Smooth muscle cell (in vitro differentiated cells): ENCODE measurements around the gene SLC9A8. TPM values are rescaled to one million over a fixed set of nuclear protein-coding genes. Genes with fewer than 3 reads are reported as not detected.

Source experiments
- DNase-seq: peaks from one replicate; lab custom pipeline; 2025; ENCODE audit not compliant: unreplicated experiment; lab: John Stamatoyannopoulos, UW
- H2AFZ ChIP-seq: fragments of 200-600 bp; sonication (generic); 2 replicates; pipeline ENCODE4 v1.6.0; 2016; ENCODE audit warnings: antibody characterized with exemption, low read depth, mild to moderate bottlenecking
- H3F3A ChIP-seq: fragments of 200-600 bp; sonication (generic); 2 replicates; pipeline ENCODE4 v1.6.0; 2017; ENCODE audit warnings: antibody characterized with exemption, low read depth
- H3K27ac ChIP-seq: fragments of 200-600 bp; sonication (generic); 2 replicates; pipeline ENCODE4 v1.5.1; 2016; ENCODE audit warnings: low read depth, mild to moderate bottlenecking
- H3K27me3 ChIP-seq: fragments of 200-600 bp; sonication (generic); 2 replicates; pipeline ENCODE4 v1.6.1; 2016; ENCODE audit warnings: low read depth, mild to moderate bottlenecking
- H3K36me3 ChIP-seq: fragments of 200-600 bp; sonication (generic); 2 replicates; pipeline ENCODE4 v1.5.1; 2016; ENCODE audit warnings: low read depth
- H3K4me1 ChIP-seq: fragments of 200-600 bp; sonication (generic); 2 replicates; pipeline ENCODE4 v1.5.1; 2016; ENCODE audit warnings: low read depth
- H3K4me2 ChIP-seq: fragments of 200-600 bp; sonication (generic); 2 replicates; pipeline ENCODE4 v1.6.0; 2016; ENCODE audit warnings: mild to moderate bottlenecking
- H3K4me3 ChIP-seq: fragments of 200-600 bp; sonication (generic); 2 replicates; pipeline ENCODE4 v1.5.1; 2016; ENCODE audit warnings: mild to moderate bottlenecking
- H3K79me2 ChIP-seq: fragments of 200-600 bp; sonication (generic); 2 replicates; pipeline ENCODE4 v1.6.0; 2016; ENCODE audit warnings: low read depth, mild to moderate bottlenecking
- H3K9ac ChIP-seq: fragments of 200-600 bp; sonication (generic); 2 replicates; pipeline ENCODE4 v1.6.0; 2016; ENCODE audit warnings: low read depth
- H3K9me3 ChIP-seq: fragments of 200-600 bp; sonication (generic); replicated peaks from 2 replicates; pipeline ENCODE4 v1.5.1; 2016; ENCODE audit warnings: low read depth
- H4K20me1 ChIP-seq: fragments of 200-600 bp; sonication (generic); 2 replicates; pipeline ENCODE4 v1.6.0; 2016; ENCODE audit warnings: low read depth
- CTCF ChIP-seq: fragments of 200-600 bp; sonication (generic); IDR thresholded peaks from 2 replicates; pipeline ENCODE4 v1.5.1; 2017; ENCODE audit warnings: borderline replicate concordance, mild to moderate bottlenecking, antibody characterized with exemption; ENCODE audit not compliant: insufficient read depth, poor library complexity, severe bottlenecking
- WGBS: methylation state at CpG from one replicate; pipeline ENCODE4 v1.1.7; 2016; ENCODE audit warnings: low lambda C conversion rate; 5-methylcytosine and 5-hydroxymethylcytosine counted together
- polyA plus RNA-seq: library from polyadenylated mRNA; unstranded; fragments of >200 nt; fragmentation: Nextera tagmentation; extraction: Ambion mirVana; gene quantifications from 2 replicates; pipeline ENCODE4 v1.2.1, GENCODE V29; 2016
- total RNA-seq: library from RNA; depleted of rRNA; stranded (reverse); fragments of >200 nt; gene quantifications from 2 replicates; pipeline ENCODE4 v1.2.3, GENCODE V29; 2014

The SLC9A8 gene
- total and polyA plus RNA-seq, 2 experiments from 2014 or later = 2.2 to 4.5 TPM

GRCh38 chr20:49867453-49868215, 55.0 kb downstream of the SLC9A8 start:
- H3K36me3 ChIP-seq = no peaks in the 10 kb centered on the region
- TF ChIP-seq CTCF = no peak
- H2AFZ ChIP-seq = no peak overlapping the region
- H3K27me3 ChIP-seq = no peaks in the 10 kb centered on the region
- no peaks in the 10 kb centered on the region for H3K9me3 ChIP-seq
- H4K20me1 ChIP-seq = no peaks in the 10 kb centered on the region
- 60% methylated on average over 9 of the region's 9 CpGs for whole genome bisulfite sequencing
- H3K79me2 ChIP-seq = no peaks in the 10 kb centered on the region
- peaks cover 19% of the 10 kb centered on the region for H3K4me1 ChIP-seq
- H3K9ac ChIP-seq = no peak overlapping the region
- H3K4me3 ChIP-seq = no peak overlapping the region
- no peak for DNase-seq
- H3K4me2 ChIP-seq = peak overlapping the region; percentile 77
- peaks cover 10% of the 10 kb centered on the region for H3F3A ChIP-seq
- H3K27ac ChIP-seq = peak overlapping the region; percentile 99

GRCh38 chr20:49868538-49868937, 55.9 kb downstream of the SLC9A8 start:
- Histone ChIP-seq H3F3A (peaks cover 10% of the 10 kb centered on the region), H3K27ac (no peak overlapping the region), H3K4me3 (no peak overlapping the region), H3K9ac (no peak overlapping the region), H3K79me2 (no peaks in the 10 kb centered on the region), H3K4me1 (peaks cover 19% of the 10 kb centered on the region), H2AFZ (no peak overlapping the region), H3K36me3 (no peaks in the 10 kb centered on the region), H3K27me3 (no peaks in the 10 kb centered on the region), H3K9me3 (no peaks in the 10 kb centered on the region), H4K20me1 (no peaks in the 10 kb centered on the region), H3K4me2 (no peak overlapping the region)
- 97% methylated on average over 3 of the region's 3 CpGs for WGBS
- TF ChIP-seq CTCF = no peak
- no peak for DNase-seq

GRCh38 chr20:49868964-49869363, 56.3 kb downstream of the SLC9A8 start:
- Histone ChIP-seq H3K9me3 (no peaks in the 10 kb centered on the region), H3K9ac (no peak overlapping the region), H3K4me1 (peaks cover 19% of the 10 kb centered on the region), H2AFZ (no peak overlapping the region), H3K27me3 (no peaks in the 10 kb centered on the region), H3K4me3 (no peak overlapping the region), H3K79me2 (no peaks in the 10 kb centered on the region), H3K27ac (no peak overlapping the region), H3K36me3 (no peaks in the 10 kb centered on the region), H4K20me1 (no peaks in the 10 kb centered on the region), H3K4me2 (no peak overlapping the region), H3F3A (peaks cover 10% of the 10 kb centered on the region)
- DNase-seq = no peak
- no peak for TF ChIP-seq CTCF
- 77% methylated on average over 5 of the region's 5 CpGs for WGBS

- H3K79me2 ChIP-seq = no peaks in the 10 kb centered on the region
- no peak for DNase-seq
- WGBS = 97% methylated on average over 5 of the region's 5 CpGs
- H3F3A ChIP-seq = peaks cover 10% of the 10 kb centered on the region
- no peak overlapping the region for H3K4me2 ChIP-seq
- H3K4me1 ChIP-seq = peaks cover 19% of the 10 kb centered on the region
- no peaks in the 10 kb centered on the region for H4K20me1 ChIP-seq
- H3K9ac ChIP-seq = no peak overlapping the region
- no peaks in the 10 kb centered on the region for H3K27me3 ChIP-seq
- no peak for TF ChIP-seq CTCF
- H3K36me3 ChIP-seq = no peaks in the 10 kb centered on the region
- H2AFZ ChIP-seq = no peak overlapping the region
- H3K4me3 ChIP-seq = no peak overlapping the region
- no peaks in the 10 kb centered on the region for H3K9me3 ChIP-seq
- H3K27ac ChIP-seq = no peak overlapping the region
Measured at GRCh38 chr20:49870261-49870660, 57.6 kb downstream of the SLC9A8 start.
